ENCODE data around the gene LPO.

LPO gene

DNA sequence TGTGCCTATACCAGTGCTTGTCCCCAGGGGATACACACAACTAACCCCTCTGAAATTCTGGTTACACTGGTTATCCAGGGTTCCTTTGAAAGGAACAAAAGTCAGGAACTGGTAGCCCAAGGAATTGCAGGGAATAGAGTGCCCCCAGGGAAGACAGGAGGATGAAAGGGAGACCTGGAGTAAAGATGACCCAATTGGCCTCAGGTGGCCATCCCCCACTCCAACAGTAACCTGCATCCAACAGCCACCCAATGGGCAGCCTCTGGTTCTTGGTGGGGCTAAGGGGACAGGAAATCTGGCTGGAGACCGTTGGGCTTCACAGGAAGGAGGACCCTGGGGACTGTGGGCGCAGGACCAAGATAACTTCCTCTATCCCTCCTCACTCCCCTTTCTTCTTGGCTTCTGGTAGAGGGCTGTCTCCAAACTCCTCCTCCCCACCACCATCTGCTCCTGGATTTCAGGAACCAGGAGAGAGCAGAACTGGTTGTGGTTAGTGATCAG is 43.2 kb downstream of the LPO start:
- no peak for TF ChIP-seq POLR2A (IDR thresholded peaks at IDR 0.05; ENCODE audit: low read depth, low read length)

DNA sequence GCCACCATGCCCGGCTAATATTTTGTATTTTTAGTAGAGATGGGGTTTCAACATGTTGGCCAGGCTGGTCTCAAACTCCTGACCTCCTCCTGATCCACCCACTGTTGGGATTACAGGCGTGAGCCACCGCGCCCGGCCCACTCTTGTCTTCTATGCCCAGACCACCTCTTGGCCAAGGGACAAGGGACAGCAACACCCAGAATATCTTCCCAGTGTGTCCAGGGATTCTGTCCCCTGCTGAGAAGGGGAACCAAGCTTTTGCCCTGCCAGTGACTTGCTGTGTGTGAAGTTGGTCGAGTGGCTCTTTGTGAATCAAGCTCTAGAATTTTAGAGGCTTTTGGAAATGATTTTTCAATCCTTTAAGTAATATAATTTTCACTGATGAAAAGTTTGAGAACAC is 44.1 kb downstream of the LPO start:
- DNase-seq (ENCODE audit: insufficient read length, low spot score) = no peak
- FAIRE-seq = no peak
- no peak for TF ChIP-seq POLR2A (IDR thresholded peaks at IDR 0.05; ENCODE audit: low read depth, low read length)

More for the DNA sequence above, 43.2 kb downstream of the LPO start:
- DNase-seq (ENCODE audit: insufficient read length, low spot score) (no peak), FAIRE-seq (no peak)

GRCh38 chr17:58283674-58284612 is 45.6 kb downstream of the LPO start:
- FAIRE-seq = no peak
- TF ChIP-seq POLR2A (IDR thresholded peaks at IDR 0.05; ENCODE audit: low read depth, low read length) = no peak

DNA sequence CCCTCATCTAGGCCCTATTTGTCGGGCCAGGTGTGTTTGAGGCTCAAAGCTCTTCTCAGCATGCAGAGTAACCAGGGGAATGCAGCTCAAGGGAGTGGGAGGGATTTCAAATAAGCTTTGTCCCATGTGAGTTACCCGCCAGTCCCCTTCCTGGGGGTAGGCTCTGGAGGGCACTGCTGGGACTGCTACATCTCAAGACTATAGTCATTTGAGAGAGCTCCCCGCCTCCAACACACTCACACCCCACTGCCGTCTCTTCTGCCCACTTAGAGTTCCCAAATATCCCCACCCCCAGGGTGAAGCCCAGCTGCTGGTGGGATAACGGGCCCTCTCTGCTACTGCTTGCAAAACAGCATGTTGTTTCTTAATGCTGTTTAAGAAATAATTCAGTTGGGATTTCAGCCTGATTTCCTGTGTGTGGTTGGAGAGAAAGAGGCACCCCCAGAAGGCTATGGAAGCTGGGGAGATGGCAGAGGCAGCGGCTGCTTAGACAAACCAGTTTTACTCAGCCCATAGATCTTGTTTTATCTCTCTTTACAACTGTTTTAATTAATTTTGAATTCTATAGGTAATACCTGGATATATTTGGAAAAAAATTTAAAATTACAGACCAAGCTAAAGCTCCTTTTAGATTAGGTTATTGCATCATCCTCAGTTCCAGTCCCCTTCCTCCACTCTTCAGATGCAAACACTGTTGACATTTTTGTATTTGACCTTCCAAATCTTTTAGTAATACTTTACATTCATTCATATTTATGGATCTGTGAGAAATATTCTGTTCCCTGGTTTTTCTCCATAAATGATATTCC is 46.4 kb downstream of the LPO start:
- TF ChIP-seq POLR2A (IDR thresholded peaks at IDR 0.05; ENCODE audit: low read depth, low read length) = no peak
- FAIRE-seq = no peak
- DNase-seq (ENCODE audit: insufficient read length, low spot score) = no peak

More at GRCh38 chr17:58283674-58284612, 45.6 kb downstream of the LPO start:
- DNase-seq (ENCODE audit: insufficient read length, low spot score) = no peak

GRCh38 chr17:58285422-58285810 is 47.0 kb downstream of the LPO start:
- TF ChIP-seq POLR2A (IDR thresholded peaks at IDR 0.05; ENCODE audit: low read depth, low read length) = no peak
- DNase-seq (ENCODE audit: insufficient read length, low spot score) = no peak
- FAIRE-seq = no peak

DNA sequence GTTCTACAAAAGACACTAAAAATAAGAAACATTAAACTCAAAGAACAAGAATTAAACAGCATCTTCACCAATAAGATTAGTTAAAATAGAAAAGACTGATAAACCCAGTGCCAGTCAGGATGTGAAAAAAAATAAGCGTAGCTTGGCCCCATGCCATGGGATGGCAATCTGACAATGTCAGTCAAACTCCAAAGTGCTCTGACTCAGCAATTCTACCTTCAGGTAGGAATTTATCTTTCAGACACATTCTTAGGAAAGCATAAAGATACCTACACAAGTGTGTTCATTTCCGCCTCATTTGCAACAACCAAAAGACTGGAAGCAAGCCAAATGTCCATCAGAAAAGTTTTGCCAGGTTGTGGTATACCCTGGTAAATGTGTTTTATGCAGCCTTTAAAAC is 51.5 kb downstream of the LPO start:
- FAIRE-seq (no peak), DNase-seq (ENCODE audit: insufficient read length, low spot score) (no peak)
- no peak for TF ChIP-seq POLR2A (IDR thresholded peaks at IDR 0.05; ENCODE audit: low read depth, low read length)

- DNase-seq (ENCODE audit: insufficient read length, low spot score) (no peak), FAIRE-seq (no peak)
- TF ChIP-seq POLR2A (IDR thresholded peaks at IDR 0.05; ENCODE audit: low read depth, low read length) = no peak
These were observed 52.9 kb downstream of the LPO start for GRCh38 chr17:58291246-58291645.

DNA sequence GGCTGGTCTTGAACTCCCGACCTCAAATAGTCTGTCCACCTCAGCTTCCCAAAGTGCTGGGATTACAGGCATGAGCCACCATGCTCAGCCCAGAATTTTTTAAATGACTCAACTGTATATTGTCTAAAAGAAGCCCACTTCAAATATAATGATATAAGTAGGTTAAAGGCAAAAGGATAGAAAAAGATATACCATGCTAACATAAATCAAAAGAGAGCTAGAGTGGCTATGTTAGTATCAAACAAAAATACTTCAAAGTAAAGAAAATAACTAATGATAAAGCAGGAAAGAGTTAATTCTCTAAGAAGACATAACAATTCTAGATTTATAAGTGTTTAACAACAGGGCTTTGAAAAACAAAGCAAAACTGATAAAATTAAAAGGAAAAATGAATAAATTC is 55.6 kb downstream of the LPO start:
- FAIRE-seq = no peak

DNA sequence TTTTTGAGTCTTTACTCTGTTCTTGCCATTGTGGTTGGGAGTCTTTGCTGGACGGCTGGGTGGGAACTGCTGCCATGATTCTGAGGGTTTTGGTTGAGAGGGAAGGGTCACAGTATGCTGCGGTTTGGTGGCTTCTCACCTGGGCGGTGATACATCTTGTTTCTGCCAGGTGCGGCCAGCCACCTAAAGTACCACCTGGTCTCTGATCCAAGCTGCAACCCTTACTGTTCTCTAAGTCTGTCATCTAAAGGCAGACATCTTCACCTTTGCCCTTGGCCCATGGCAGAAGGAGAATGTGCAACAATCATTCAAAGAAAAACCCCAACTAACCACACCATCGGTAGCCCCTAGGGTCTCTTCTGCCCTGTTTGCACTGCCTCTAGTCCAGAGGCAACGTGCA is 62.0 kb downstream of the LPO start:
- no peak for FAIRE-seq
- no peak for TF ChIP-seq POLR2A (IDR thresholded peaks at IDR 0.05; ENCODE audit: low read depth, low read length)
- no peak for DNase-seq (ENCODE audit: insufficient read length, low spot score)

More for the DNA sequence above, 55.6 kb downstream of the LPO start:
- TF ChIP-seq POLR2A (IDR thresholded peaks at IDR 0.05; ENCODE audit: low read depth, low read length) = no peak
- no peak for DNase-seq (ENCODE audit: insufficient read length, low spot score)

DNA sequence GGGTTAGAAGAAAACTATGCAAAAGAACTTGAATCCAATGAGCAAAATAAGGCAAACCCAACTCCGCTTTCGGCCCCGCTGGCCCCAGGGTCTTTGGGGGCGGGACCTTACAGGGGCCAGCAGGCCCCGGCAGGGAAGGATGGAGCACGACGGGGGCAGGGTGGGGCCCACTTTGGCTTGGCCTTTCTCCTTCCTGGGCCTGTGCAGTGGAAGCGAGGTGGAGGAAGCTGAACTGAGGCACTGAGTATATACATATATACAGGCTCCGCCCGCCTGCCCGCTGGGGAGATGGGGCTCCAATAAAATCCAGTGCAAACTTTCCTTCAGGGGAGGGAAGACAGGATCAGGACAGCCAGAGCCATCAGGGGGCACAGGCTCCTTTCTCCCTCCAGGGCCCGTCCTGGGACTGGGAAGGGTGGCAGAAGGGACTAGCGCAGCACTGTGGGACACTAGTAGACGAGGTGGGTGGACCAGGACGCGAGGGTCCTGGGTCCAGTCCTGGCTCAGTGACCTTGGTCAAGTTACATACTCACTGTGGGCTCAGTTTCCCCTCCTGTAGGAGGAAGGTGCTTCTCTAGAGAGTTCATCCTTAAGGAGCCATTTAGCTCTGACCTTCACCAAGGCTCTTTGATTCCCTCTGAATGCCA is 63.2 kb downstream of the LPO start:
- no peak for TF ChIP-seq POLR2A (IDR thresholded peaks at IDR 0.05; ENCODE audit: low read depth, low read length)
- FAIRE-seq (no peak), DNase-seq (ENCODE audit: insufficient read length, low spot score) (no peak)

DNA sequence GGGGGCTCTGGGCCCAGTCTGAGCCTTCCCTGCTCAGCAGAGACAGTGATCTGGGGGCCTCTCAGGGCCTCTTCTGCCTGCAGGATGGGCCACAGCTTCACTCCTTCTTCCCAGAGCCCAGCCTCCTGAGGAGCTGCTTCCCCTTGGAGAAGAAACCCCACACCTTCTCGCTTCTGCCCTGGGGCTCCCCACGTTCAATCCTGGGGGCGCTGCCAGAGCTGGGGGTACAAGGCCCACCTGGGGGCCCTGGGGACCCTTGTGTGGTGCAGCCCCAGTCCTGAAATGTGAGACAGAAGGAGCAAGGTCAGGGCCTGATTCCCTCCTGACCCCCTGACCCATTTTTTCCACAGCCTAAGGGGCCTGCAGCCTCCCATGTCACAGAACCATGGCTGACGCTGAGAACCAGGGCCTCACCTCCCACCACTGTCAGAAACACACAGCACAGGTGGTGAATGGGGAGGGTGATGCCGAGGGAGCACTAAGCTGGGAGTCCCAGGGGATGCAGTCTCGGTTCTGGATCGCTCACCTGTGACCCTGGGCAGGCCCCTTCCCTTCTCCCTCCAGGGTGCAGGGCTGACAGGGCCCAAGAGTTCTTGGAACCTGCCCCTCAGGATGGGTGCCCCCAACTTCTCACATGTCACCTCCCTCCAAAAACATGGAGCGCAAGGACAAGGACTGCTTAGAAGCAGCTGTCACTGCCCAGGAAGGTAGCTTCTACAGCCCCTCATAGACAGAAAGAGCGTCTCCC is 64.0 kb downstream of the LPO start:
- TF ChIP-seq POLR2A (IDR thresholded peaks at IDR 0.05; ENCODE audit: low read depth, low read length) = no peak
- DNase-seq (ENCODE audit: insufficient read length, low spot score) = no peak
- no peak for FAIRE-seq

GRCh38 chr17:58302919-58303585 is 64.7 kb downstream of the LPO start:
- TF ChIP-seq POLR2A (IDR thresholded peaks at IDR 0.05; ENCODE audit: low read depth, low read length) = no peak
- DNase-seq (ENCODE audit: insufficient read length, low spot score) = no peak
- FAIRE-seq = no peak
